Measurements from ENCODE around the gene COL4A6. TPM values are rescaled to one million over a fixed set of nuclear protein-coding genes. Genes with fewer than 3 reads are reported as not detected.

The COL4A6 gene
- polyA plus RNA-seq, 2 donors: 5.0 to 5.9 TPM

DNA sequence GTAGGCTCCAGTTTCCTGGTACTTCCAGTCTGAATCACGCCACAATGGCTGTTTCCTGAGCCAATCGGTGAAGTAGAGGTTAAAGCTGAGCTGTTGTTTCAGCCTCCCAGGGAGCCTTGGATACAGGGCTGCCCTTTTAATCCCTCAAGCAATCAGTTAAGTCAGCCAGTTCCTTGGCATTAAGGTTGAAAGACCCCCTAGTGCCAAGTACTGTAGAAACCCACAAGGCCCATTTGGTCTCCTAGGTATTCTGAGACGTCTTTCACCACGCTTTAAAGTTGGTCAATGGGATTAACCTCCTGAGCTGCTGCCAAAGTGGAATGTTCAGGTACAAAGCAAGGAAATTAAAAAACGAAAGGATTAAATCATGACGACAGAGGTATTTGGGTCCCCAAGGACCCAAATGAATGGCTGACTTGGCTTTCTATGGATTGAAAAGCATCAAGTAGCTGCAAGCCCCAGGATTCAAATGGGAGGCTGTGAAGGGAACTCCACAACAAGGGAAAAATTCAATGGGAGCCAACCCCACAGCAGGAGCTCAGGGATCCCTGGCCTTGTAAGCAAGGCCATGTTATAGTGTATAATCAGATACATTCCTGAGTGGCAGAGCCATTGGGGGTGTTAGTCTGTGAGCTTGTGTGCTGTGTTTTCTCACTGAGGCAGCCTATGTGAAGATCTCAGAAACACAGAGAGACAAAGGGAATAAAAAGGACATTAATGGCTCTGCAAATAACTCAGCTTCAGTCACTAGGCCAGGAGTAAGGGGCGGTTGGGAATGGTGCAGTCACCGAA is 260.7 kb downstream of the COL4A6 start:
- Histone ChIP-seq H3K9me3 (ENCODE audit: control insufficient read depth in 2 of 2, insufficient read depth in 1 of 2, low read depth in 1 of 2, low read length in 1 of 2) (no peaks in the 10 kb centered on the region), H3K27ac (ENCODE audit: low read depth in 2 of 2, low read length in 1 of 2) (no peak overlapping the region), H3K4me1 (ENCODE audit: control insufficient read depth in 2 of 2, insufficient read depth in 2 of 2, low read length in 1 of 2) (no peaks in the 10 kb centered on the region), H3K27me3 (ENCODE audit: control insufficient read depth in 1 of 2, insufficient read depth in 2 of 2, low read length in 2 of 2) (peaks cover 0 to 3% of the 10 kb centered on the region in 2 donors), H3K4me3 (ENCODE audit: low read depth in 1 of 2, low read length in 2 of 2) (no peak overlapping the region), H3K36me3 (ENCODE audit: control insufficient read depth in 2 of 2, insufficient read depth in 2 of 2, low read length in 1 of 2) (no peaks in the 10 kb centered on the region)
- WGBS, 2 donors: 77 to 85% methylated on average over 8 of the region's 8 CpGs

DNA sequence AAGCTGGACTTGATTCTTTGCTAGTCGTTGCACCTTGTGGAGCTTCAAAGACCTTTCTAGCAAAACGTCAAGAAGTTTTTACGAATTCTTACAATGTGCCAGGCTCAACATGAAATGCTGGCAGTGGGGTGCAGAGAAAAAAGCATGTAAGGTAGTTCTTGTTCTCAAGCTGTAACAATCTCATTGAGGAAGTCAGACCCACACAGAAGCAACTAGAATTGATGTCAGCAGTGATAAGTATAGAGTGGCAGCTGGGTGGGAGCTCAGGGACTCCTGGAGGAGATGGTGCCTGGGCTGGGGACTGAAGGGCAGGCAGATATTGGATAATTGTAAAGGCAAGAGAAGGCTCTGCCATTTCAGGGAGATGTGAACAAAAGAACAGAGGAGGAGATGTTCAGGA is 264.3 kb downstream of the COL4A6 start:
- Histone ChIP-seq H3K36me3 (ENCODE audit: control insufficient read depth in 2 of 2, insufficient read depth in 2 of 2, low read length in 1 of 2) (no peaks in the 10 kb centered on the region), H3K27ac (ENCODE audit: low read depth in 2 of 2, low read length in 1 of 2) (no peak overlapping the region), H3K9me3 (ENCODE audit: control insufficient read depth in 2 of 2, insufficient read depth in 1 of 2, low read depth in 1 of 2, low read length in 1 of 2) (no peaks in the 10 kb centered on the region), H3K4me1 (ENCODE audit: control insufficient read depth in 2 of 2, insufficient read depth in 2 of 2, low read length in 1 of 2) (no peaks in the 10 kb centered on the region), H3K4me3 (ENCODE audit: low read depth in 1 of 2, low read length in 2 of 2) (no peak overlapping the region), H3K27me3 (ENCODE audit: control insufficient read depth in 1 of 2, insufficient read depth in 2 of 2, low read length in 2 of 2) (no peaks in the 10 kb centered on the region)
- WGBS, 2 donors: 33 to 44% methylated on average over 3 of the region's 3 CpGs

DNA sequence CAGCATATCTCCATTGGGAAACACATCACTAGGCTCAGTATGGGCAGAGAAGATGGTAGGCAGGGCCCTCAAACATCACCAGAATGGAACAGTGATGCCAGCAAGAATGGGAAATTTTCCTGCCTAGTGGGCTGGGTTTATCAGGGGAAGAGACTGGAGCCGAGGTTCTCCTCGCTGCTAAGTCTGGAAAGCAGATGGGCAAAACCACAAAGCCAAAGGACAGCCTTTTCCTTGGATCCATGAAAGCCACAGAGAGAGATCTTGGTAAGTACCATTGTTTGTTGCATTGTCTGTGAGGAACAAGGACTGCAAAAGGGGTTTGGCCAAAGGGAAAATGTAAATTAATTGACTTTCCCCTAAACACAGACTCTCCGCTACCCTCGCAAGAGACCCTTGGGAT is 266.6 kb downstream of the COL4A6 start:
- Histone ChIP-seq H3K36me3 (ENCODE audit: control insufficient read depth in 2 of 2, insufficient read depth in 2 of 2, low read length in 1 of 2) (no peaks in the 10 kb centered on the region), H3K9me3 (ENCODE audit: control insufficient read depth in 2 of 2, insufficient read depth in 1 of 2, low read depth in 1 of 2, low read length in 1 of 2) (no peaks in the 10 kb centered on the region), H3K4me1 (ENCODE audit: control insufficient read depth in 2 of 2, insufficient read depth in 2 of 2, low read length in 1 of 2) (no peaks in the 10 kb centered on the region), H3K4me3 (ENCODE audit: low read depth in 1 of 2, low read length in 2 of 2) (no peak overlapping the region), H3K27ac (ENCODE audit: low read depth in 2 of 2, low read length in 1 of 2) (no peak overlapping the region), H3K27me3 (ENCODE audit: control insufficient read depth in 1 of 2, insufficient read depth in 2 of 2, low read length in 2 of 2) (no peaks in the 10 kb centered on the region)
- WGBS, 2 donors: 93 to 97% methylated on average over 4 of the region's 4 CpGs

DNA sequence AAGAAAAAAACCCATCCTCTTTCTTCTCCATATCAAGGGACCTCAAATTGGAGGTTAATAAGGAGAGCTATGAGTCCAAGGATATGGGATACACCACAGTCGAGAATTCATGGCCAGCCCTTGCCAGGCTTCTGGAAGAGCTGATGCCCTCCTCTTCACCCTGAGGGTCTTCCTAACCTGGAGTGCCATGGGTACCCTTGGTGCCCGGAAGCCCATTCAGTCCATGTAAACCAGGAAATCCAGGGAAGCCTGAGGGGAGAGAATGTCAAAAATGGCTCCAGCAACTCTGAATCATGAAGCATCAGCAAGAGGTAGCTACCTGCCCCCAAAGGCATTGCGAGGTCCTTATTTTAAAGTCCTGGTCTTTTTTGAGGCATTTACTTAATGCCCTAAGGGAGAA is 268.5 kb downstream of the COL4A6 start:
- WGBS, 2 donors: 90 to 94% methylated on average over 3 of the region's 3 CpGs
- Histone ChIP-seq H3K27ac (ENCODE audit: low read depth in 2 of 2, low read length in 1 of 2) (no peak overlapping the region), H3K9me3 (ENCODE audit: control insufficient read depth in 2 of 2, insufficient read depth in 1 of 2, low read depth in 1 of 2, low read length in 1 of 2) (no peaks in the 10 kb centered on the region), H3K4me1 (ENCODE audit: control insufficient read depth in 2 of 2, insufficient read depth in 2 of 2, low read length in 1 of 2) (no peaks in the 10 kb centered on the region), H3K4me3 (ENCODE audit: low read depth in 1 of 2, low read length in 2 of 2) (no peak overlapping the region), H3K36me3 (ENCODE audit: control insufficient read depth in 2 of 2, insufficient read depth in 2 of 2, low read length in 1 of 2) (no peaks in the 10 kb centered on the region), H3K27me3 (ENCODE audit: control insufficient read depth in 1 of 2, insufficient read depth in 2 of 2, low read length in 2 of 2) (no peaks in the 10 kb centered on the region)

DNA sequence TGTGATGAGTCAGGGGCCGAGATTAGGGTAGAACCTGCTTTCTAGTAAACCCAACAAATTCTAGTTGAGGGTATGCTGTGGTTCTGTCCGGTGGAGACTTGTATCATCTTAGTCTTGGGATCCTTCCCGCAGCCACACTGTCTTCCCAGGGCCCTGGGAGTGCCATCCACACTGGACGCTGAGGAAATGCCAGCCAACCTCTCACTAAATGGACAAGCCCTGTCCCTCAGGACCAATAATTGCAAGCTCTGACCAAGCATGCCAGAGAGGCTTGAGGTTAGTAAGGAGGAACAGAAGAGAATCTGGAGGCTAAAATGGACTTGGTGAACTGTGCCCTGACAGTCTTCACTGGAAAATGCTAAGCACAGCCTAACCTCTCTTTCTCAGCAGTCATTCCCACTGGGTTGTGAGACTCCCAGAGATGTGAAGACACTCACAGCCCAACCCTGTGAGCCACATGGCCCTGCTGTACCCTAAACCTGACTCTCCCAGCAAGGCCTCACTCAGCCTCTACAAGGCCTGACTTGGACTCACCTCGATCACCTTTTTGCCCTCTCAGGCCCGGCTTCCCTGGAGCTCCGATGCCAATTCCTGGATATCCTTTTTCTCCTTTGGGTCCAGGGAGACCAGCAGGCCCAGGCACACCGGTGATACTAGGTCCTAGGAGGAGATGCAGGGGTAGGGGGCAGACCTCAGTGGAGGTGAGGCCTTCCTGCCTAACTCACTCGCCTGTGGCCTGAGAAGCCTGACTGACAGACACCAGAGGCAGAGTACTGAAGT is 269.1 kb downstream of the COL4A6 start:
- Histone ChIP-seq H3K27me3 (ENCODE audit: control insufficient read depth in 1 of 2, insufficient read depth in 2 of 2, low read length in 2 of 2) (no peaks in the 10 kb centered on the region), H3K27ac (ENCODE audit: low read depth in 2 of 2, low read length in 1 of 2) (no peak overlapping the region), H3K4me3 (ENCODE audit: low read depth in 1 of 2, low read length in 2 of 2) (no peak overlapping the region), H3K4me1 (ENCODE audit: control insufficient read depth in 2 of 2, insufficient read depth in 2 of 2, low read length in 1 of 2) (no peaks in the 10 kb centered on the region), H3K9me3 (ENCODE audit: control insufficient read depth in 2 of 2, insufficient read depth in 1 of 2, low read depth in 1 of 2, low read length in 1 of 2) (no peaks in the 10 kb centered on the region), H3K36me3 (ENCODE audit: control insufficient read depth in 2 of 2, insufficient read depth in 2 of 2, low read length in 1 of 2) (no peaks in the 10 kb centered on the region)
- WGBS, 2 donors: 84 to 93% methylated on average over 9 of the region's 9 CpGs

DNA sequence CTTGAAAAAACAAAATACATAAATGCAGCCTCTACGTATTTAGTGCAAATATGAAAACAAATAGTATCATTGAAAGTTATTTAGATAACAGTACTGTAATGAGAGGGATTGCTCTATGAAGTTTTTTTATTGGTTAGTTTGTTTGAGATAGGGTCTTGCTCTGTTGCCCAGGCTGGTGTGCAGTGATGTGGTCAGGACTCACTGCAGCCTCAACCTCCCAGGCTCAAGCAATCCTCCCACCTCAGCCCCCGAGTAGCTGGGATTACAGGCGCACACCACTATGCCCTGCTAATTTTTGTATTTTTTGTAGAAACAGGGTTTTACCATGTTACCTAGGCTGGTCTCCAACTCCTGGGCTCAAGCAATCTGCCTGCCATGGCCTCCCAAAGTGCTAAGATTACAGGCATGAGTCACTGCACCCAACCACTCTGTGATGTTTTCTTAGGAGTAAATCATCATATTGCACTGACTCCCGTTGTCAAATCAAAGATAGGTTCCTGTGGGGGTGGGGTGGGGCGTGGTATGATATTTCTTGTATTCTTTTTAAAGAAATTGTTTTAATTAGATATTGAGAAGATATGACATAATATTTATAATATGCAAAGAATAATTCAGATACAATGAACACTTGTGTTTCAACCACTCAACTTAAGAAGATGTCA is 270.9 kb downstream of the COL4A6 start:
- WGBS, 2 donors: 61 to 77% methylated on average over 5 of the region's 5 CpGs
- Histone ChIP-seq H3K9me3 (ENCODE audit: control insufficient read depth in 2 of 2, insufficient read depth in 1 of 2, low read depth in 1 of 2, low read length in 1 of 2) (no peaks in the 10 kb centered on the region), H3K27me3 (ENCODE audit: control insufficient read depth in 1 of 2, insufficient read depth in 2 of 2, low read length in 2 of 2) (no peaks in the 10 kb centered on the region), H3K4me3 (ENCODE audit: low read depth in 1 of 2, low read length in 2 of 2) (no peak overlapping the region), H3K27ac (ENCODE audit: low read depth in 2 of 2, low read length in 1 of 2) (no peak overlapping the region), H3K4me1 (ENCODE audit: control insufficient read depth in 2 of 2, insufficient read depth in 2 of 2, low read length in 1 of 2) (no peaks in the 10 kb centered on the region), H3K36me3 (ENCODE audit: control insufficient read depth in 2 of 2, insufficient read depth in 2 of 2, low read length in 1 of 2) (no peaks in the 10 kb centered on the region)

DNA sequence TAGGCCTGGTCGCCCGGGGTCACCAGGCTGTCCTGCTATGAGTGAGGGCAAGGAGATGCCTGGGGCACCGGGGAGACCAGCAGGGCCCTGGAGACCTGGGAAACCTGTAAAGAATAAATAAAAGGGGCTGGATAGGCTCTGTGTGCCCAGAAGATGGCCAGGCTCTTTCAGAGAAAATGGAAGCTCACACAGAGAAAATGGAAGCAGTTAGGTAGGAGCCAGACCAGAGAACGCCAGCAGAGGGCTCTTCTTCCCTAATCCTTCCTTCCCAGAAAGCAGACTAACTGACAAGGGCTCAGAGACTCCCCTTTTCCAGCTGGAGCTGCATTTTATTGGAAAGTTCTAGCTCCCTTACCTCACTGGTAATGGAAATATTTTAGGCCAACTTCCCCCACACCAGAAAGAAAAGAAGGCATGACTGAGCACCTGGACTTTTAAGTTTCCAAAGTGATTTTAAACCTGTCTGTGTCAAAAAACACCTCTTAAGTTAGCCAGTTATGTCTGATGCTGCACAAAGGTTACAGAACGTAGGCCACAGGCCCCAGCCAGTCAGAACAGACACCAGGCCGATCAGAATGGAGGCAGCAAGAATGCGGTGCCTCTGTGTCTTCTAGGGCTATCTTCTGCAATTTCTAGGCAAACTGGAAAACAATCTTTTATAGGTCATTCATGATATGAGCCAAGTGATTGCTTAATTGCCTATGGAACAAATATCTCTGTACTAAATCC is 272.7 kb downstream of the COL4A6 start:
- WGBS, 2 donors: 63 to 80% methylated on average over 7 of the region's 7 CpGs
- Histone ChIP-seq H3K36me3 (ENCODE audit: control insufficient read depth in 2 of 2, insufficient read depth in 2 of 2, low read length in 1 of 2) (no peaks in the 10 kb centered on the region), H3K4me1 (ENCODE audit: control insufficient read depth in 2 of 2, insufficient read depth in 2 of 2, low read length in 1 of 2) (no peaks in the 10 kb centered on the region), H3K9me3 (ENCODE audit: control insufficient read depth in 2 of 2, insufficient read depth in 1 of 2, low read depth in 1 of 2, low read length in 1 of 2) (no peaks in the 10 kb centered on the region), H3K4me3 (ENCODE audit: low read depth in 1 of 2, low read length in 2 of 2) (no peak overlapping the region), H3K27ac (ENCODE audit: low read depth in 2 of 2, low read length in 1 of 2) (no peak overlapping the region), H3K27me3 (ENCODE audit: control insufficient read depth in 1 of 2, insufficient read depth in 2 of 2, low read length in 2 of 2) (no peaks in the 10 kb centered on the region)

DNA sequence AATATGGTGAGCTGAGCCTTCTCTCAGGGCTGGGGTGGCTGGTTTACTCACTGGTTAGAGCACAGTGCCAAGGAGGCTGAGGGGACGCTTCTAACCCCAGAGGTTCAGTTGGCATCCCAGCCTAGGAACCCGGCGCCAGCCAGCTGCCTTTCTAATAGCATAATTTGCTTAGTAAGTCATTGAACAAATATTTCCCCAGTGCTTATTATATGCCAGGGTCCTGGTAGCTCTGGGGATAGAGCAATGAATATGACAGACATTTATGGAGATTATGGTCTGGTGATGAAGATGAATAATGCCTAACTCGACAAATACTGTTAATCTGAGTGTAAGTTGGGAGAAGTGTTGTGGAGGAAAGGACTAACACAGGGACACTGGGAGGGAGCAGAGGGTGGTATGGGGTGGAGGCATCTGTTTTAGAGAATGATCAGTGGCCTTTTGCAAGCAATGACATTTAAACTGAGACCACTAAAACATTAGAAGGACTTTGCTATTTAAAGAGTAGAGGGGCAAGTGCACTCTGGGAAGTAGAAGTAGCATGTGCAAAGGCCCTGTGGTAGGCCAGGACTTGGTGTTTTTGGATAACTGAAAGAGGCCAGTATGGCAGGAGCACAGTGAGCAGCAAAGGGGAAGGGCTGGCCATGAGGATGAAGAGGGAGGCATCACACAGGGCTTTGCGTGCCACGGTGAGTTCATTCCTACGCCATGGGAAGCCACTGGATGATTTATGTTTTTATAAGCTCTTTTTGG is 274.7 kb downstream of the COL4A6 start:
- 80 to 86% methylated on average over 7 of the region's 7 CpGs for WGBS, 2 donors
- no peaks in the 10 kb centered on the region for H3K9me3 ChIP-seq (ENCODE audit: control insufficient read depth in 2 of 2, insufficient read depth in 1 of 2, low read depth in 1 of 2, low read length in 1 of 2)

DNA sequence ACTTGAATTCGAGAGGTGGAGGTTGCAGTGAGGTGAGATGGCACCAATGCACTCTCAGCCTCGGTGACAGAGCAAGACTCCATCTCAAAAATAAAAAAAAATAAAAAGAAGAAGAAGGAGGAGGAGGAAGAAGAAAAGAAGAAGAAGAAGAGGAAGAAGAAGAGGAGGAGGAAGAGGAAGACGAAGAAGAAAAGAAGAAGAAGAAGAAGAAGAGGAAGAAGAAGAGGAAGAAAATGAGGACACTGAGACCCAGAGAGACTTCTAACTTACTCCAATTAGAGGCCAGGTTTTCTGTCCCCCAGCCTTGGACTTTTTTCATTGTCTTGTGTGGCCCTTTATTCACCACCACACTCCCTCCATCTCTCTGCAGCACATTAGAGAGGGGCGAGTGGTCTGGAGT is 276.0 kb downstream of the COL4A6 start:
- H3K36me3 ChIP-seq (ENCODE audit: control insufficient read depth in 2 of 2, insufficient read depth in 2 of 2, low read length in 1 of 2): no peaks in the 10 kb centered on the region
- H3K9me3 ChIP-seq (ENCODE audit: control insufficient read depth in 2 of 2, insufficient read depth in 1 of 2, low read depth in 1 of 2, low read length in 1 of 2): no peaks in the 10 kb centered on the region
- 70 to 91% methylated on average over 4 of the region's 4 CpGs for WGBS, 2 donors
- H3K4me1 ChIP-seq (ENCODE audit: control insufficient read depth in 2 of 2, insufficient read depth in 2 of 2, low read length in 1 of 2): no peaks in the 10 kb centered on the region
- H3K4me3 ChIP-seq (ENCODE audit: low read depth in 1 of 2, low read length in 2 of 2): no peak overlapping the region
- no peak overlapping the region for H3K27ac ChIP-seq (ENCODE audit: low read depth in 2 of 2, low read length in 1 of 2)
- H3K27me3 ChIP-seq (ENCODE audit: control insufficient read depth in 1 of 2, insufficient read depth in 2 of 2, low read length in 2 of 2): no peaks in the 10 kb centered on the region

More for the DNA sequence above, 274.7 kb downstream of the COL4A6 start:
- Histone ChIP-seq H3K27me3 (ENCODE audit: control insufficient read depth in 1 of 2, insufficient read depth in 2 of 2, low read length in 2 of 2) (no peaks in the 10 kb centered on the region), H3K4me3 (ENCODE audit: low read depth in 1 of 2, low read length in 2 of 2) (no peak overlapping the region), H3K36me3 (ENCODE audit: control insufficient read depth in 2 of 2, insufficient read depth in 2 of 2, low read length in 1 of 2) (no peaks in the 10 kb centered on the region), H3K27ac (ENCODE audit: low read depth in 2 of 2, low read length in 1 of 2) (no peak overlapping the region), H3K4me1 (ENCODE audit: control insufficient read depth in 2 of 2, insufficient read depth in 2 of 2, low read length in 1 of 2) (no peaks in the 10 kb centered on the region)
